HG02759 (cell line): ENCODE measurements around the gene MLN.

Experiments used
- ATAC-seq: cut with Tn5 transposase; IDR thresholded peaks from one replicate; pipeline ENCODE4 v1.9.1; 2021; ENCODE audit warnings: mild to moderate bottlenecking, moderate library complexity; ENCODE audit not compliant: unreplicated experiment

The MLN gene

DNA sequence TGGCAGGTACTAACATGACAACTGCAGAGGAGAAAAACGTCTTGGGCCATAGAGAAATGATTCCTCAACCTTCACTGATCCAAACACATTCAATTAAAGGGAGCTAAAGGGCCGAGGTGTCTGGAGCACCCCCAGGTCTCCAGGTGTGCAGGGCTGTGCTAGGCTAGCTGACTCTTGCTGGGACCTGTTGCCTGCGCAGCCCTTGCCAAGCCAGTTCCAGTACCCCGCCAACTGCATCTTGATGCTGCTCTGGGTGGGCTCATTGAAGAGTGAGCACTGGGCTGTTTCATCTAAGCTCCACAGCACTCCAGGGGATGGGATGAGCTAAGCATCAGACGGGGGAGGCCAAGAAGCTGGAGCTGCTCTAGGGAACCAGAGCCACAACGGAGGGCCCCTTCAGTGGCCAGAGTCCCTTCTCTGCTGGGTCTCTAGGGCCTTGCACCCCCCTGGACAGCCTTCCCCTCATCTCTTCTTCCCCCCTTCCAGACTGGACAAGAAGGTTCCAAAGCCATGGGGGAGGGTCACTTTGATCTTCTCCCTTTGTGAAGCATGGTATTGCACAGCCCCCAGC is 30.8 kb downstream of the MLN start:
- ATAC-seq: no peak

DNA sequence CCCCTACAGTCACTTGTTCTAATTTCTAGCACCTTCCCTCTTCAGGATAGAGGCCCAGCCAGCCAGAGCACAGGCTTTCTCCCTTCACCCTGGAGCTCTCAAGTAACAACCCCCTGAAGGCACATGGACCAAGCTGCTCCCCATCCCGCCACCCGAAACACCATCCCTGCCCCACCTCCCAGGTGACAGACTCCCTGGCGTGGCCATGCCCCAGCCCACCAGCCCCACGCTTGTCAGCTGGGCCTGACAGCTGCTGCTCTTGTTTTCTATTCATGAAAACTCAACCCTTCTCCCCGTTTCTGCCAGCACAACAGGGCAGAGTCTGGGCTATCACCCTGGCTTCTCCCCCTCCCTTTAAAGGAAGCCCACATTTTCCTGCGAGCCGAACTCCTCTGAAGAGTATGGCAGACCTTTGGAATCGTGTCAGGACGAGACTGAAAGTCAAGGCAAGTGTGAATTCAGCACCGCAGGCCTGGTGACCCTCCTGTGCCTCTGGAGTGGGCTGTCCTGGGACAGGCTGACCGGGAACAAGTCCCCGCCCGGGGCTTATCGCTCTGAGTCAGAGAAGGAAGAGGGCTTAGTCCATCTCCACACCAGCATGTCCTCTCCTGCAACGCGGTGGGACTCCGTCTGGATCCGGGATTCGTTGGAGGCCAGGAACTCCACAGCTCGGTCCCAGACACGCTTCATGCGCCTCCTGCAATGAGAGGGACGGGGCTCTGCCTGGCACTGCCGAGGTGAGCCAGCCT is 31.5 kb downstream of the MLN start:
- ATAC-seq: no peak

GRCh38 chr6:33771146-33772081 is 32.4 kb downstream of the MLN start:
- peak; percentile 57 for ATAC-seq

GRCh38 chr6:33770833-33771145 is 33.0 kb downstream of the MLN start:
- ATAC-seq: no peak

- ATAC-seq: no peak
Observed at GRCh38 chr6:33770124-33770832, 33.5 kb downstream of the MLN start.

DNA sequence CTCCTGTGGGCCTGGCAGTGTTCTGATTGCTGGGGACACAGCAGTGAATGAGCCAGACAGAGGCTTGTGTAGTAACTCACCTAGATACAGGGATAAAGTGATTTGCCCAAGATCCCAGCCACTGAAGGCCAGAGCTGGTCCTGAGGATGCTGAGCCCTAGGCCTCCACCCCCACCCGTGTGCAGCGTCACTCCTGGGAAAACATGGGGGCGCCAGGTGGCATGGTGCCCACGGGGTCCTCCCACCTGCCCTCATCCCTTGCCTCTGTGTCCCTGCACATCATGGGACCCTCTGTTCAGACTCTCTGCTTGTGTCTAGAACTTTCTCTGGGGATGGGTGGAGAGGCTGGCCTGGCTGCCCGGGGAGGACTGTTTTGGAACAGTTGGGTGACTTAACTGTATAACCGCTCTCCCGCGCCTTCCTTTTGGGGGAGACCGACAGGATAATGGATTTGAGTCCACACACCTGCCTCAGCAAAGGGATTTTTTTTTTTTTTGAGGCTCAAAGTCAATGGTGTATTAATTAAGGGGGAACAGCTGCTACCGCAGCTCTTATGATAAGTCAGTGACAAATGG is 34.5 kb downstream of the MLN start:
- ATAC-seq: no peak

- no peak for ATAC-seq
Observed at GRCh38 chr6:33768644-33769120, 35.1 kb downstream of the MLN start.

GRCh38 chr6:33766921-33767907 is 36.6 kb downstream of the MLN start:
- no peak for ATAC-seq

DNA sequence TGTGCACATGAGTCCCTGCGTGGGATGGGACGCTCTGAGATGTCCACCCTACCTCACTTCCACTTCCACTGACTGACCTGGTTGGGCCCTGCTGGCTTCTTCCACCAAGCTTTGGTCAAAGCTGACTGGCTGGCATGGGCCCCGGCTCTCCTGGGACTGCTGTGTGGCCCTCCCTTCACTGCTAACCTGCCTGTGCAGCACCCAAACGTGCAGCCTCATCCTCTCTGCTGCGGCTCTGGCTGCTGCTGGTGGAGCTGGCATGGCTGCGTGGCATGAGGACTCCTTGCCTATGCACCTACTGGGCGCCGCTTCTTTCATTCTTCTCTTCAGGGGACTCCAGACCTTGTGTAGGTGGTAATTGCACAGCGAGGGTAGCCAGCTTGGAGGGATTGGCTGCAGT is 38.4 kb downstream of the MLN start:
- no peak for ATAC-seq

GRCh38 chr6:33764036-33764435 is 39.8 kb downstream of the MLN start:
- no peak for ATAC-seq

GRCh38 chr6:33763483-33763882 is 40.3 kb downstream of the MLN start:
- ATAC-seq: no peak

DNA sequence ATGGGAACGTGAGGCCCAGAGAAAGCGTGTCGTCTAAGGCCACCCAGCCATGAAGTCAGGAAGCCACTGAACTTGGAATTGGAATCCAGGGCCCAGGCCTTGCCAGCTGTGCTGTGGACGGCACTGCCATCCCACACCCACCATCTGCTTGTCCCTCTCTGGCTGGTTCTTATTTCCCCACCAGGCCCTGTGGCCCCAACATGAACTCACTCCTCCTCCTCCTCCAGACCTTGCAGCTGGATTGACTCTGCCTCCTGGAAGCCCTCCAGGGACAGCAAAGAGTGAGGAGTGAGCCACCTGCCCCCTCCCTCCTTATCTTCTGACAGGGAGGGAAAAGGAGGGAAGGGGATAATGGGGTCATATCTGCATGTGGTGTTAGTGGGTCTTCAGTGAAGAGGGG is 41.1 kb downstream of the MLN start:
- no peak for ATAC-seq

GRCh38 chr6:33761922-33762629 is 41.7 kb downstream of the MLN start:
- no peak for ATAC-seq

DNA sequence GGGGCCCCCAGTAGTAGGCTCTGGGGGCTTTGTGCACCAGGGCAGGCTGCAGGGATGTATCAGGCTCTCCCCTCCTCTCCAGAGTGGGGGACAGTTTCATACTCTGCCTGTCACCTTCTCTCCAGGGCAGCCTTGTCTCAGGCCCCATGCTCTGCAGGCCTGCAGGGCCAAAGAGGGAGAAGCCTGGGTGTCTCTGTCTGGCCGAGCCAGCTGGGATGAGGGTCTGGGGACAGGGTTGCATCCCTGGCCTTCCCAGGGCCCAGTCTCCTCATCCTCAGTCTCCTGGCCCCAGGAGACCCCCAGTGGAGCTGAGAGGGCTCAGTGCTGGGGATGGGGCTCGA is 42.3 kb downstream of the MLN start:
- no peak for ATAC-seq

- no peak for ATAC-seq
Observed at GRCh38 chr6:33759887-33760629, 43.7 kb downstream of the MLN start.

DNA sequence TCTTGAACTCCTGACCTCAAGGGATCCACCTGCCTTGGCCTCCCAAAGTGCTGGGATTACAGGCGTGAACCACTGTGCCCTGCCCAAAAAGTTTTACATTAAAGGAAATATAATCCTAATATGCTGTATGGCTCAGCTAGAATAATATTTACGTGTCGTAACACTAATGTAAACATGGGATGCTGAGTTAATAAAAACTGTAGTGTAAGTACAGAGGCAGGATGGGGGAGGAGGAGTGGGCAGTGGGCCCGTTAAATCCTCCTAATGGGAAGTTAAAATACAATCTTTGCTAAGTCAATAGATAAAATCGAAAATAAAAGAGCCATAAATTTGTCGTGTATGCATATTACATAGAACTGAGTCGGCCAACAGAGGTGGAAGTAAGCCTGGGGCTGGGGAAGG is 45.0 kb downstream of the MLN start:
- no peak for ATAC-seq

- ATAC-seq: no peak
Observed at GRCh38 chr6:33757906-33758305, 45.9 kb downstream of the MLN start.

DNA sequence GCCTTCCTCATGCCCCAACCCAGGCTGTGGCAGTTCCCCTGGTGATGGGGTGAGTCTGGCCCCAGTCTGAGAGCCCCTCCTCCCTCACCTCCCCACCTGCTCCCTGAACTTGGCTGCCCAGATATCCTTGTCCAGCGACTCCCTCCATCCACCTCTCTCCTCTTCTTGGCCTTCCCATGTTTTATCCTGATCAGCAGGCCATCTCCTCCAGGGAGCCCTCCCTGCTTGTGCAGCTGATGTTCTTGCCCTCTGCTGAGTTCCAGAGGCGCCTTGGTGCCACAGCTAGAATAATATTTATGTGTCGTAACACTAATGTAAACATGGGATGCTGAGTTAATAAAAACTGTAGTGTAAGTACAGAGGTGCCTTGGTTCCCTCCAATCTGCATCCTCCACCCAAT is 46.7 kb downstream of the MLN start:
- no peak for ATAC-seq
